Mucosa of stomach (tissue), 1 donor: ENCODE data around the gene SLC37A1.
"Not testable (repeated sequence)": the region's sequence is repeated elsewhere in the genome, so short reads cannot be mapped to it uniquely, and the experiment has no call there.

Experiments
- H3K27me3 ChIP-seq: one replicate; pipeline ENCODE4 v1.7.0; 2013; ENCODE audit warnings: mild to moderate bottlenecking, low read length; ENCODE audit not compliant: control insufficient read depth, insufficient read depth
- H3K36me3 ChIP-seq: one replicate; pipeline ENCODE4 v1.7.0; 2013; ENCODE audit warnings: low read length; ENCODE audit not compliant: control insufficient read depth, insufficient read depth
- H3K4me1 ChIP-seq: one replicate; pipeline ENCODE4 v1.7.0; 2013; ENCODE audit warnings: mild to moderate bottlenecking, low read length; ENCODE audit not compliant: control insufficient read depth, insufficient read depth
- H3K4me3 ChIP-seq: one replicate; pipeline ENCODE4 v1.7.0; 2013; ENCODE audit warnings: low read length
- H3K9ac ChIP-seq: one replicate; pipeline ENCODE4 v1.7.0; 2013; ENCODE audit warnings: mild to moderate bottlenecking, low read length, moderate library complexity
- H3K9me3 ChIP-seq: one replicate; pipeline ENCODE4 v1.7.0; 2013; ENCODE audit warnings: mild to moderate bottlenecking, low read length, moderate library complexity; ENCODE audit not compliant: control insufficient read depth
- donor health status: Pancreatic carcinoma.

SLC37A1 gene

DNA sequence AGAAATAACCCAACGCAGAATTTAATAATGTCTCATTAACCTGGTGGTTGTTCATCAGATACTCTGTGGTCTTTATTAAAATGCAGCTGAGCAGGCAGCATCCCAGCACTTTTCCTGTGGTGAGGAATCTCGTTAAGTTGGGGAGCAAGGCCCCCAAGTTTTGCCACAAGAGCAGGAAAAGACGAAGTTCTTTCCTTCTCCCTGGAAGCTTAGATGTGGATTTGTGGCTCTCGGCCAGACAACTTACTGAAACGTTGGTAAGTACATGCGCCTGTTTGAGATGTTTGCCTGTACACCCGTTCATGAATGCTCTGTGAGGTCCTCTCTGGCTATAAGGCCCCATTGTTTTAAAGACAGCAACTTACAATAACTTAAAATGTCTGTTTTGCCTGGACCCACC lies 105.5 kb downstream of the SLC37A1 start:
- peaks cover 6% of the 10 kb centered on the region for H3K4me1 ChIP-seq
- H3K4me3 ChIP-seq = no peak overlapping the region
- no peaks in the 10 kb centered on the region for H3K36me3 ChIP-seq
- peaks cover 30% of the 10 kb centered on the region for H3K27me3 ChIP-seq
- no peaks in the 10 kb centered on the region for H3K9me3 ChIP-seq
- no peak overlapping the region for H3K9ac ChIP-seq

DNA sequence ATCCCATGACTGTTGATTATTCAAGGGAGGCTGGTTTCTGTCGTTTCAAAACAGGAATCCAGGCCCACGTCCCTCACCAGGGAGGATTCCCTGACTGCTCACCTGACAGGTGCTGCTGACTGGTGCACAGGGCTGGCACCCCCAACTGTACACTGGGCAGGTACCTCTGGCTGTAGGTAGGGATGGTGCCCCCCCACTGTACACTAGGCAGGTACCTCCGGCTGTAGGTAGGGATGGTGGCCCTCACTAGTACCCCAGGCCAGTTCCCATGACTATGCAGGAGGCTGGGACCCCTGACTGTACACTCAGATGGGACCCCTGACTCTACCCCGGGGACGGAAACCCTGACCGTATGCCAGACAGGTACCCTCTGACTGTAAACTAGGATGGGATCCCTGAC lies 106.2 kb downstream of the SLC37A1 start:
- Histone ChIP-seq H3K4me3 (no peak overlapping the region), H3K36me3 (no peaks in the 10 kb centered on the region), H3K9me3 (no peaks in the 10 kb centered on the region), H3K4me1 (peaks cover 6% of the 10 kb centered on the region), H3K9ac (no peak overlapping the region), H3K27me3 (peaks cover 30% of the 10 kb centered on the region)

DNA sequence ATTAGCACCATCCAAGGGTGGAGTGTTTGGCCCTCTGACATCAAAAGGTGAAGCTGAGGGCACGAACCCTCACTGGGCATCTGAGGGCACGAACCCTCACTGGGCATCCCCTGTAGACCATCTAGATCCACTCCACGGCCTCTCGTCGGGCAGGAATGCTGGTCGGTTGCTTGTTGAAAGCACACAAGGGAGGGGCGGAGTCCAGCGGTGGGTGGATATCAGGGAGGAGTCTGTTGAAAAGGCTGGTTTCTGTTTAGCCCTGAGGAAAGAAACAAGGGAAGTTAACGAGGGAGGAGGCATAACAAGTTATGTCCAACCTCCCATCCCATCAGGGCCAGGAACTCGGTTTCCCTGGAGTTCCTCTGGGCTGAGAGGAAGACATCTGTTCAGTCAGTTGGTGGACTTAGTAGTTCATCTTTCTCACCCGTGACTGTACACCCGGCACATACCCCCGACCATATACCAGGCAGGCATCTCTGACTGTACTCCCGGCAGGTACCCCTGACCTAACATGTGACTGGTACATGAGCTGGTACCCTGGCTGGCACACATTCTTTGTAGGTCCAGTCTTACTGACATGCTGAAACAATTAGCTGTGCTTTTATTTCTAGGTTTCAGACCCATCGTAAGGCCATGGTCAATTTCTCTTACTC lies 107.6 kb downstream of the SLC37A1 start:
- peaks cover 6% of the 10 kb centered on the region for H3K4me1 ChIP-seq
- no peak overlapping the region for H3K9ac ChIP-seq
- no peaks in the 10 kb centered on the region for H3K36me3 ChIP-seq
- H3K9me3 ChIP-seq = no peaks in the 10 kb centered on the region
- H3K27me3 ChIP-seq = peaks cover 34% of the 10 kb centered on the region
- no peak overlapping the region for H3K4me3 ChIP-seq

DNA sequence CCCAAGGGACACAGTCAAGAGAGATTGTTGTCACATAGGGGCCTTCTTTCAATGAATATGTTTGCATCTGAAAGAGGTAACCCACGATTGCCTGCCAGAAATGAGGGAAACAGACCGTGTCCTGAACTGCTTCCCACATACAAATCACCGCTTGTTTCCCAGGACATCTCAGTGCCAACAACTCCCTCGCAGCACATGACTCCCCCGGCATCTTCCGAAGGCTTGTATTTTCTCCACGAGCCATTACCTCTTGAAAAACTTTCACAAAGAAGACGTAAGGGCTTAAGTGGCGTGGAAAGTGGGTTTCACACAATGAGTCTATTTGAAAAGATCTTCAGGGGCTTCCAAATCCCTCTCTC lies 108.1 kb downstream of the SLC37A1 start:
- no peak overlapping the region for H3K9ac ChIP-seq
- no peak overlapping the region for H3K4me3 ChIP-seq
- no peaks in the 10 kb centered on the region for H3K9me3 ChIP-seq
- H3K4me1 ChIP-seq = peaks cover 1% of the 10 kb centered on the region
- H3K27me3 ChIP-seq = peaks cover 32% of the 10 kb centered on the region
- H3K36me3 ChIP-seq = no peaks in the 10 kb centered on the region

DNA sequence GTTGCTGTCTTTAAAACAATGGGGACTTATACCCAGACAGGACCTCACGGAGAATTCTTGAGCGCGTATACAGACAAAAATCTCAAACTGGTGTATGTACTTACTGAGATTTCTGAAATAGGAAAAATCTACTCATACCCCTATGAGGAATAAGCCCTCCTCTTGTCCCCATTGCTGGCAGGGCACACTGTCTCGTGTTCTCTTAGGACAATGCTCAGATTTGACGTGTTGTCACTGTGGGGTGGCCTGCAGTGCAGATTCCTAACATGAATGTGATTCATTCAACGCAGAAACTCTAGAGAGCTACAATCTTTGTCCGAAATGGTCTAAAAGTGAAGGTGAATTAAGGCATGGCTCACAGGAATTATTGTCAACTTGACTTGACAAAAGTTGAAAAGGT lies 108.6 kb downstream of the SLC37A1 start:
- no peak overlapping the region for H3K9ac ChIP-seq

DNA sequence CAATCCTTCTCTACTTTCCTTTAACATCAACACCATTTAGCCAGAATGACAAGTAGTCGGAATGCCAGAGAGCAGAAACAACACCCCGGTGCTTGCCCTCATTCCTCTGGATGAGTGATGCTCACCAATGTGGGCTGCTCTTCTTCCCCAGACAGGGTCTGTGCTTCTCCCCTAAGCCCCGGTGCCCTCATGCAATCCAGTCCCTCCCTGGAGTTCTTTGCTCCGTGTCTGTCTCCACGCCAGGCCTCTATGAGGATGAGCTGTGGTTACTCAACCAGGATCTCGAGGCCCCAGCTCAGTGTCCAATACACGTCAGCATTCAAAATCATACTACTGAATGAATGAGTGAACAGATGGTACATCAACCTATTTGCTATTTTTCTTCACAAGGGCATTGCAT lies 110.0 kb downstream of the SLC37A1 start:
- H3K4me1 ChIP-seq = no peaks in the 10 kb centered on the region
- H3K9me3 ChIP-seq = no peaks in the 10 kb centered on the region
- H3K4me3 ChIP-seq = no peak overlapping the region
- H3K36me3 ChIP-seq = no peaks in the 10 kb centered on the region
- H3K9ac ChIP-seq = no peak overlapping the region
- peaks cover 16% of the 10 kb centered on the region for H3K27me3 ChIP-seq

More for the DNA sequence above, 108.6 kb downstream of the SLC37A1 start:
- H3K9me3 ChIP-seq = no peaks in the 10 kb centered on the region
- no peak overlapping the region for H3K4me3 ChIP-seq
- H3K27me3 ChIP-seq = peaks cover 27% of the 10 kb centered on the region
- H3K36me3 ChIP-seq = no peaks in the 10 kb centered on the region
- no peaks in the 10 kb centered on the region for H3K4me1 ChIP-seq

DNA sequence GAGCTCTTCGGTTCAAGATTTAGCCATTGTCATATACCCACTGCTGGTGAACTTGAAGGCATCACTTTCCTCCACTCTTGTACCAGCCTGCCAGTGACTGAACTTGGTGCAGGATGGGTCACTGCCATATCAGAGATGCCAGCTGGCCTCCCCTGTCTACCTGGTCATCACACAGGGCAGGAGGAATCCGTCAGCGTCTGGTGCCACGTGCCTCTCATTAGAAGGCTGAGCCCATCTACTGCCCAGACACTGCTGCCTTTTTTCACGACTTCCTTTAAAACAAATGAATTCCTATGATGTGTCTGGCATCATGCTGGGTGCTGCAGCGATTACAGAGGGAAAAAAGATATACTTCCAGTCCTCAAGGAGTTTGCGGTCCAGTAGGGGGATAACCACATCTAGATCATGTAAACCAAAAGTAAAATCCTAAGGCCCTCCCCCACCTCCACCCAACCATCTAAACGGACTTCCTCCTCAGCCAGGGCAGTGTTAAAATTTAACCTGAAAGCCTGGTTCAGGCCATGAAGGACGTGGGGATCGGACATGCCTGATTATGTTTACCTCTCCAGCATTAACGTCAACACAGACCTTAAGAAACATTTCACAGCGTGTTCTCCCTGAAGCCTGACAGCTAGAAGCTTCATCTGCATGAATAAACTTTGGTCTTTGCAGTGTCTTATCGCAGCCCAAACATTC lies 110.6 kb downstream of the SLC37A1 start:
- Histone ChIP-seq H3K36me3 (no peaks in the 10 kb centered on the region), H3K9ac (no peak overlapping the region), H3K4me3 (no peak overlapping the region), H3K4me1 (no peaks in the 10 kb centered on the region), H3K9me3 (no peaks in the 10 kb centered on the region), H3K27me3 (peaks cover 14% of the 10 kb centered on the region)

DNA sequence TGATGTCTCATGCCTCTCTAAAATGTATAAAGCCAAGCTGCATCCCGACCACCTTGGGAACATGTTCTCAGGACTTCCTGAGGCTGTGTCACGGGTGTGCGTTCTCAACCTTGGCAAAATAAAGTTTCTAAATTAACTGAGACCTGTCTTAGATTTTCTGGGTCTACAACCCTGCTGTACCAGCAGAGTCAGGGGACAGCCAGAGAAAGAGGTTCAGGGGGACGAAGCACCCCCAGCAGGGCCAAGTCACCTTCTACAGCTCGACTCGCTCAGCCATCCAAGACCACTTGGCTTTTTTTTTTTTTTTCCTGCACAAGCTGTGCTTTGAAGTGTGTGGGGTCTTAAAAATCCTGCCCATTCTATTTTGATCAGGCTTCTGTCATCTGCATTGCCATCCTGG lies 111.3 kb downstream of the SLC37A1 start:
- Histone ChIP-seq H3K27me3 (peaks cover 7% of the 10 kb centered on the region), H3K9me3 (no peaks in the 10 kb centered on the region), H3K36me3 (no peaks in the 10 kb centered on the region), H3K4me3 (no peak overlapping the region), H3K9ac (no peak overlapping the region), H3K4me1 (no peaks in the 10 kb centered on the region)

DNA sequence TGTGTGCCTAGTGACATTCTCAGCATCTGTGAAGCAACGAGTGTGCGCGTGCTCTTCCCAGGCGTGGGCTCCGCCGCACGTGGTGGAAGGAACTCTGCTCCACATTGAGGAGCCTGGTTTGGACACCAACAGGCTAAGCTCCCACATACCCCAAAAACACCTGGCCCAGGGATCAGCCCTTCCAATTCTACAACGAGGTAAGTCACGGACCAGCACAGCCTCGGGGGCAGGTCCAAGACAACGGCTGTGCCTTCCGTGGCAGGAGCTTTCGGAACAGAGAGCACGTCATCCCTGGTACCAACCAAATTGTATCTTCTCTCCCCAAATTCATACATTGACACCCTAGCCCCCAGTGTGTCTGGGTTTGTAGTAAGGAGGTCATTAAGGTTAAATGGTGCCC lies 112.5 kb downstream of the SLC37A1 start:
- no peak overlapping the region for H3K4me3 ChIP-seq
- no peaks in the 10 kb centered on the region for H3K4me1 ChIP-seq
- H3K27me3 ChIP-seq = peaks cover 4% of the 10 kb centered on the region
- H3K9ac ChIP-seq = no peak overlapping the region
- no peaks in the 10 kb centered on the region for H3K9me3 ChIP-seq
- no peaks in the 10 kb centered on the region for H3K36me3 ChIP-seq

DNA sequence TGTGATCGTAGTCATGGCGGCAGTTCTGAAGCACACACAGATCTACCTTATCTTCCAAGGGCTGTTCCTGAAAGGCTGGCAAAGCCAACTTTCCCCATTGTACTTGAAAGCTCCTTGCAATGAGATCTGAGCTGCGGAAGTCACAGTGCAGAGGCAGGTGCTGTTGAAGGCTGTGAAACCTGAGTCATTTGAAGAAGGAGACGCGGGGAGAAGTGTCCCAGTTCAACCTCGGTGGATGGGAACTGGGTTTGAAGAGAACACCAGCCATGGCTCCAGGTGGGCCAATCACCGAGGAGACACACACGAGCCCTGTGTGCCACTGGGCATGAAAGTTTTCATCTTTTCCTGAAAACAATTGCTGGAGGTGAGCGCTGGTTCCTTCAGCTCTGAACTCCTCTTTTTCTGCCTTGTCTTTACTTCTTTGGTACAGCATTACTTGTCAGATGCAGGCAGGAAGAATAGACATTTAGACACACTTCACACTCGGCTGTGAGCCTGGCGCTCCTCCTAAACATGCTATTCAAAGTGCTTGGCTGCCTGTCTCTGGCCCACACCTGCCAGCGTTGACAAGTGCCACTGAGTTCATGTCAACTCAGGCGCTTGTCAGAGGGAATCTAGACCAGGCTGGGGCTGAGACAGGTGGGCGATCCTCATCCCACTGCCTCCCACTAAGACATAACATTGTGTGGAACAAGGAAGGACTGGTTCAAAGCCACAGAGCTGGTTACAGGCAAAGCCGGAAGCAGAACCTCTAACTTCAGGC lies 114.1 kb downstream of the SLC37A1 start:
- peaks cover 4% of the 10 kb centered on the region for H3K27me3 ChIP-seq
- H3K9me3 ChIP-seq = no peaks in the 10 kb centered on the region
- no peak overlapping the region for H3K4me3 ChIP-seq
- no peaks in the 10 kb centered on the region for H3K36me3 ChIP-seq
- no peaks in the 10 kb centered on the region for H3K4me1 ChIP-seq
- no peak overlapping the region for H3K9ac ChIP-seq

DNA sequence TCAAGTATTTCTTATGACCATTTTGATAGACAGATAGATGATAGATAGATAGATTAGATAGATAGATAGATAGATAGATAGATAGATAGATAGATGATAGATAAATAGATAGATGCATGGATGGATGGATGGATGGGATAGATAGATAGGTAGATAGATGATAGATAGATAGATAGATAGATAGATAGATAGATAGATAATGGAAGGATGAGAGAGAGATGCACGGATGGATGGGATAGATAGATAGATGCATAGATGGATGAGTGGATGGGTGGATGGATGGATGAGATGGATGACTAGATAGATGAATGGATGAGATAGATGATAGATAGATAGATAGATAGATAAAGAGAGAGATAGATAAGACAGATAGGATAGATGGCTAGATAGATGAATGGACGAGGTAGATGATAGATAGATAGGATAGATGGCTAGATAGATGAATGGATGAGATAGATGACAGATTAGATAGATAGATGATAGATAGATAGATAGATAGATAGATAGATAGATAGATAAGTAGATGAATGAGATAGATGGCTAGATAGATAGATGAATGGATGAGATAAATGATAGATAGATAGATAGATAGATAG lies 114.9 kb downstream of the SLC37A1 start:
- not testable (repeated sequence) for H3K27me3 ChIP-seq, H3K36me3 ChIP-seq, H3K9ac ChIP-seq, H3K9me3 ChIP-seq, H3K4me3 ChIP-seq, H3K4me1 ChIP-seq
